Activated T-helper 1 cell treated with Interleukin-2 at 50 U/mL for 16 hours (primary cell): ENCODE data around the gene CDH23.

ENCODE experiments used
- DNase-seq: peaks from one replicate; pipeline ENCODE4 v3.0.0-alpha.2; 2020; ENCODE audit warnings: low read depth

Gene CDH23

DNA sequence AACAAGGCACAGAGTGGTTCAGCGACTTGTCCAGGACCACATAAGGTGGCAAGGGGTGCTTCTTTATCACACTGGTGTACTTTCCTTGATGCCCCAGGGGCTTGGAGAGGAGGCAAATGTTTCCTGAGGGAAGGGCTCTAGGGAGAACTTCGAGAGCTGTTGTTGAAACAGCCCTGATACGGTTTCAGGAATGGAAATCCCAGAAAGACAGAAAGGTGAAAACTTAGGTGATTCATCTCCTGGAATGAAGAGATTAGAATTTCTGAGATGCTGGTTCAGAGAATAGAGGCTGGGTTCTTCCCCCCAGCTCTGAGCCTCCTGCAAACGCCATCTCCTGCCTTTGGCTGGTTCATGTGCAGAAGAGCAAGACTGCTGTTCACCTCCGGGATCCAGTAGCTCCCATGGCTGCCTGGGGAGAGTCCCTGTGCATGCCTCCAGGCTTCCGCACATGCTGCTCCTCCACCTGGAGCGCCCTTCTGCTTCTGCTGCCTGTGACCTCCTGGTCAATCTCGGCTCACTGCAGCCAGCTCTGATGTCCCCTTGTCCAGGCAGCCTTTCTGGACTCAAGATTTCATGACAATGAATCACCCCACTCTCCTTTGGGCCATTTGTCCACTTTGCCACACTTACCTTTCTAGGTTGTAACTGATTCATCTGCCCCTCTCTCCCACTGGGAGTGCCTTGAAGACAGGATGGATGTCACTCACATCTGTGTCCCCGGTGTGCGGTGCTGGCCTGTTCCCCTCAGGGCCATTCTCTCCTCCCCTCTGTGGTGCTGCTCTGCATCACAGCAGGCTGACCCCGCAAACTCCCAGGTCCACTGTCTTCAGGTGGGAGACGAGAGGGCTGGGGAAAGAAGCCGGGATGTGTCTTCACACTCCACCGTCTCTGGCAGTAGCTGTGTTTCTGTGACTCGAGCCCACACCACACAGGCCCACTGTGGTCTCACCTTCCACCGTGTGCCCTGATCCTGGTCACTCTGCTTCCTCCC, 3.6 kb upstream of the CDH23 start:
- DNase-seq: no peak

GRCh38 chr10:71393841-71394475, 2.8 kb upstream of the CDH23 start:
- no peak for DNase-seq

GRCh38 chr10:71394926-71395562, 1.7 kb upstream of the CDH23 start:
- no peak for DNase-seq

- no peak for DNase-seq
Observed at GRCh38 chr10:71395621-71396020, 1.1 kb upstream of the CDH23 start.

DNA sequence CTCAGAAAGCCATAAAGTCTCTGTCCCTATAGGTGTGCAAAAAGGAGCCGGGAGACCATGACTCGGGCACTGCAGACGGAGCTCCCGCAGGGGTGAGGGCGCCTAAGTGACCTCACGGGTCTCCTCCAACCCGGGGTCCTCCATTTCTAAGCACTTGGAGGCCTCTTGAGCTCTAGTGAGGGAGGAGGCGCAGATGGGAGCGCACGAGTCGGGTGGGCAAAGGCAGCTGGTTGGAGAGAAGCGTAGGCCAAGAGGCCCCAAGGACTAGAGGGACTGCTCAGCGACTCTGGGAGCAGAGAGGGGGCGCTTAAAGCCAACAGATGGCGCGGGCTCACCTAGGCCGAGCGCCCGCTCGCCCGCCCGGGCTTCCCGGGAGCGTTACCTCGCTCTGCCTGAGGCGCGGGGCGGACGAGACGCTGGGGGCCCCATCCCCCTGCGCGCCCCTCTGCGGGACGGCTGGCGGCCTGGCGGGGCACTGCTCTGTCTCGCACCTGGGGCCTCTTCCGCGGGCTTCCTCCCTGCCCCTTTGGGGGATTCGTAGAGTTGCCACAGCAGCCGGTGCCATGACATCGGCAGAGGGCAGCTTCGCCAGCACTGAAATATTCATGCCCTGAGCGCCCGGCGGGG, 523 bp upstream of the CDH23 start:
- no peak for DNase-seq

DNA sequence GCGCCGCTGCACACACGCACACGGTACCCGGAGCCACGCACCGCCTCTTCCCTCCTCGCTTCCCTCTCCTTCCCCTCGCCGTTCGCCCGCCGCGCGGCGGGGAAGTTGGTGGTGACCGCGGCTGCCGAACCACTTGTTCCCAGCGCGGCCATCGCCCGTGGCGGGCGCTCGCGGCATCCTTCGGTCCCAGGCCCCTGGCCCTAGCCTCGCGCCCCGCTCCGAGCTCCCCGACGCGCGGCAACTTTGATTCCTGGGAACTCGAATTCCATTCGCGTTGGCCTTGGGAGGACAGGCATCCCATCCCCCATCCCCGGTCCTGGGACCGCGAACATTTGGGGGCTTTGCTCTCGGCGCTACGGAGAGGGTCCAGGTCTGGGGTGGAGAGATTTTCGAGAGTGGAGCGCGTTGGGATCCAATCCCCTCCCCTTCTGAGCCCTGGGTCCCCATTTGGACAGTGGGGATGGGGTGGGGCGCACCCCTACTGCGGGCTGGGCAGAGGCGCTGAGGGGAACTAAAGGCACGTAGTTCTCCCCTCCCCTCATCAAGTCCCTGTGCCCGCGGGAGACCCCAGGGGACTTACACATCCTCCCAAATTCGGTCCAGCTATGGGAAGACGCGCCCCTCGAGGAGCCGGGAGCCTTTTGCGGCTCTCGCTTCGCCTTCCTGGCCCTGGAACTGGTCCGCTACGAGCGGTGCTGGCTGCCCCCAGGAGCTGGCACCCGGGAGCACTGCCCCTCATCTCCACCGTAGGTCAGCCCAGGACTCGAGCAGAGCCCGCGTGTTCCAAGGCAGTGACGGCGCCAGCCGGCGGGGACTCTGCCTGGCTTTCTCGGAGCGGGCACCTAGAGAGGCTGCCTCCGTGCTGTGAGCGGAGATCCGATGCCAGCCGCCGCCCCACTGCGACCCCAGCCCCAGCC, 834 bp downstream of the CDH23 start:
- DNase-seq: no peak

DNA sequence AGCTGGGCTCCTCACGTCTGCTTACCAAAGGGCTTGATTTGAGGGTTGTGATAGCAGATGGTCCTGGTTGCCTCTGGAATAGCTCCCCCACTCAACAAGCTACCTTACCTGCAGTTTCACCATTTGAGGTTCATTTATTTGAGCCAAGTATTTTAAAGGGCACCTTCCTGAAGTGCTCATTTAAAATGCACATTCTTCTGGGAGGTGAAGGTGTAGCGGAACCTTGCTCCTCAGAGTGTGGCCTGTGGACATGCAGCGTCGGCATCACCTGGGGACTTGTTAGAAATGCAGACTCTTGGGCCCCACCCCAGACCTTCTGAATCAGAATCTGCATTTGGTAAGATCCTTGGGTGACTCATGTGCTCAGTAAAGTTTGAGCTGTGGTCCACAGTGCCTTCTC, 2.3 kb downstream of the CDH23 start:
- DNase-seq: no peak

DNA sequence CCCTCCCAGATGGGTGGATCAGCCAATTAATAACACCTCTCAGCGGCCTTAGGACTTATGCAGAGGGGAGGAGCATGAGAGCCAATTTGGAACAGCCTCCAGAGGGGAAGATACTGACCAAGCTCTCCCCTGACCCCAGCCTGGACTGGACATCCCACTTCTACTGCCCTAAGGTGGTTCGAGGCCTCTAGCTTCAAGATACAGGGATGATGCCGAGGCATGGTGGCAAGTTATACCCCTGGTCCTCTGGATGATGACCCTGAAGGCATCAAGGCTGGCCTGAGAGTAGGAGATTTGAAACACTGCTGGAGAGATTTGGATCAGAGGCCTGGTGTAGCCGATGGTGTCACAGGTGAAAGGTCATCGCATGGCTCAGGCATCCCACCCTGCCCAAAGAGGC, 3.2 kb downstream of the CDH23 start:
- DNase-seq: no peak

DNA sequence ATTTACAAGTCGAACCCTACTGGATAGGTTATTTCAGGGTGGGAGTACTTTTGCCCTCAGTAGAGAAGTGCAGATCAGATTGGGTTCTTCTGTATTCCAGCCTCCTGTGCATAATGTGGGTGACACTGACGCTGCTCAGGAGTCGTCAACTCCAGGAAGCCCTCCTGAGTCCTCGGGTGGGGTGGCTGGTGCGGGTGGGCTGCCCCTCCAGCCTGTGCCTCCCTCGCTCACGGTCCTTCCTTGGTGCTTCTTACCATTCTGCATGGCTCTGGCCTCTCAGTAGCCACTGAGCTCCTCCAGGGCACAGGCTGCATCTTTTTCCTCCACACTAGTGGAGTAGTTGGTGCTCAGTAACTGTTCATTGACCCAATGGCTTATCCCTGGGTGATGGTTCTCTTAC, 4.3 kb downstream of the CDH23 start:
- no peak for DNase-seq

DNA sequence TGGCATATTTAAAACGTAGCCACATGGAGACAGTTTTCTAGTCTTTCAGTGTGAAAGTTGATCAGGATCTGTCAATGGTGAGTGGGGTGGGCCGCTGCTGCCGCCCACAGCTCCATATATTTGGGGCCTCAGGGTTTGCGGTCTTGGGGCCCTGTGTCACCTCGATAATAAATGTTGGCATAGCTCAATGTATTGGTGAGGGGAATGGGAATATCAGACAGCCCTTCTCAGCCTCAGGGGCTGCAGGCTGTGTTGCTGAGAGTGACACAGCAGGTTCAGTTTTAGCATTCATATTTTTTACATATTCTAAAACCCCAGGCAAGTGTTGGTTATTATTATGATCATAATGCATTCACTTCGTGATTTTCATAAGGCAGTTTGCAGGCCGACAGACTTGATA, 5.3 kb downstream of the CDH23 start:
- no peak for DNase-seq

DNA sequence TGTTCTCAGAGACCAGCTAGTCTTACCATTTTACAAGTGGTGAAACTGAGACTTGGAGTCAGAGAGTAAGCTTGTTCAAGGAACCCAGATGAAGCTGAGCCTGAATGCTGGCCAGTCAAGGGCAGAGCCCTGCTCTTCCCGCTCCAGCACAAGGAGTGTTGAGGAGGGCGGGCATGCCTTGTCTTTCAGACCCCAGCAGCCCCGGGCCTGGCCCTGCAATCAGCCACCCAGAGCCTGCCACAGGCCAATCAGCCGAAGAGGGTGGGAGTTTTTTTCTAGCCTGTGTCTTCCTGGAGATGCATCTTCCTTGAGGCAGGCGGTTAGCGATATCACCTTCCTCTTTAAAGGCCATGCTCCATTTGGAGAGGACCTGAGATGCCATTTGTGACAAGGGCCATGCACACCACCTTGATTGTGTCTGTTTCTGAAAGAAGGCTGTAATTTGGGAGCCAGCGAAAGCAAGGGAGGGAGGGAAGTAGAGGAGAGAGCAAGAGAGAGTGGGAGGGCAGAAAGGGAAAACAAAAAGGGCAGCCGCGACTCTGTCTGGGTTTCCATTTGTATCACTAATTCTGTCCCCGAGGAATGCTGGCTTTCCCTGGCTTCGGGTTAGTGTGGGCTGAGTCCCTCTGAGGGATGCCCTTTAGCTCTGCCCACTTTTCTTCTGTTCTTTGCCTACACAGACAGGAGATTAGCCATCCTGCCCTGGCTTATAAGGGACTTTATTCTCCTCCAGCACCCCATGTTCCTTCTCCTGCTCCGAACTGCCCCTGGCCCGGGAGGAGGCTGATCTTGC, 8.0 kb downstream of the CDH23 start:
- DNase-seq: no peak

GRCh38 chr10:71406878-71407277, 10.2 kb downstream of the CDH23 start:
- DNase-seq: no peak

DNA sequence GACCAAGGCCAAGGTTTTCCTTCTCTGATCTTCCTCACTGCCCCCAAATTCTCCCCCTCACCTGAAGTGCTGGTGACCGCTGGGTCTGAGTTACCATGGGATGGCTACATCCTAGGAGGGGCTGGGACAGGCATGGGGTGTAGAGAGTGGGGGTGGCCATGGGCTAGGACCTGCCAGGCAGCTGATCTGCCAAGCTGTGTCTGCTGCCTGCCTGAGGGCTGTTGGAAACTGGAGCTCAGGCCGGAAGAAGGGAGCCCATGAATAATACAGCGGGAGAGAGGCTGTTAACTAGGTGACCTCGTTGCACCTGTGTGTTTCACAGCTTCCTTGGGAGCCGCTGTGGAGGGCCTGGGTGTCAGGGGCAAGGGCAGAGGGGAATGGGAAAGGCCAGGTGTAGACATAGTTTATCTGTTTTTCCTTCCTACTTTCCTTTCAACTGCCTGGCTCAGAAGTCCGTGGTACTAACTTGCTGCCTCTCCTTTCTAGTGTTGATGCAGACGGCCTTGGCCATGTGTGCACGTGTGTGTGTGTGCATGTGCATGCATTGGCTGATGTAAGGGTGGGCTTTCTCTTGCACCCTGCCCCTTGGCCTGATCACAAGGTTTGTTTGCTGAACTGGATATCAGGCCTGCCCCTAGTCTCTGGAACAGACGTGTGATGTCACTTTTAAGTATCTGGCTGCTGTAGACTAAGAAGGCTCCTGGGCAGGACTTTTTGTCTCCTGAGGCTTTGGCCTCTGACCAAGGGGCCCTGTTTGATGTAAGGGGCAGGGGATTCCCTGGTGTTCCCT, 11.9 kb downstream of the CDH23 start:
- DNase-seq: no peak

DNA sequence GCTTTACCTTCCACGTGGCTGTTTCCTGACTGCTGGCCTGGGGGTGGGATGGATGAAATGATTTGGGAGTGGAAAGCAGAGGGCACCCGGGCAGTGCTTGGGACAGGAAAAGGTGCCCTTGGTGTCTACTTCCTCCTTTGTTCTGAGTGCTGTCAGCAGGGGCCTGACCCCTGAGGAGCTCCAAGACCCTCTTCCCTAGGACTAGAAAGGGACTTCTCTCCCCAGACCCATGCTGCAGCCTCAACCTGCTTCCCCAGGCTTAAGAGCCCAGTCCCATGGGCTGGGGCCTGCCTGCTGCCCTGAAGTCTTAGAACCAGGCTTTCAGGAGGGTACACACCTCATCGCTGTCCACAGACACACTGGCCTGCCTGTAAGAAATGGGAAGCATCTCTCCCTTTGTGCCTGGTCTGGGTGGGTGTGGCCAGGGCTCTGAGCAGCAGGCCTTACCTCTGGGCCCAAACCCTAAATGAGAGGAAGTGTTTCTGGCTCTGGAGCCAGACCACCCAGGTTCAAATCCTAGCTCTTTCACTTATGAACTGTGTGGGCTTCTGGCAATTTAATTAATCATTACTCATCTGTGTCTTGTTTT, 12.9 kb downstream of the CDH23 start:
- no peak for DNase-seq

- no peak for DNase-seq
Observed at GRCh38 chr10:71413581-71413980, 16.9 kb downstream of the CDH23 start.

DNA sequence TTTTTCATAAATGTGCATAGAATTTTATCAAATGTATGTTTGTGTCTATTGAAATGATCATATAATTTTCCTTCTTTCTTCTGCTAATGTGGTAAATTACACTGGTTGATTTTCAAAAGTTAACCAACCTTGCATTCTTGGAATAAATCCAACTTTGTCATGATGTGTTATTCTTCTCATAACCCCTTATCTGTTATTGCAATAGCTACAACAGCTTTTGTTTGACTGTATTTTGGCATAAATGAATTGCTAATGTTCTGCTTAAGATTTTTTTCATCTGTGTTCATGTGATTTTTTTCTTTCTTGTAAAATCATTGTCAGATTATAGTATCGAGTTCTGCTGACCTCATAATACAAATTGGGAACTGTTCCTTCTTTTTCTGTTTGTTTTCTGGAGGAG, 17.6 kb downstream of the CDH23 start:
- no peak for DNase-seq

DNA sequence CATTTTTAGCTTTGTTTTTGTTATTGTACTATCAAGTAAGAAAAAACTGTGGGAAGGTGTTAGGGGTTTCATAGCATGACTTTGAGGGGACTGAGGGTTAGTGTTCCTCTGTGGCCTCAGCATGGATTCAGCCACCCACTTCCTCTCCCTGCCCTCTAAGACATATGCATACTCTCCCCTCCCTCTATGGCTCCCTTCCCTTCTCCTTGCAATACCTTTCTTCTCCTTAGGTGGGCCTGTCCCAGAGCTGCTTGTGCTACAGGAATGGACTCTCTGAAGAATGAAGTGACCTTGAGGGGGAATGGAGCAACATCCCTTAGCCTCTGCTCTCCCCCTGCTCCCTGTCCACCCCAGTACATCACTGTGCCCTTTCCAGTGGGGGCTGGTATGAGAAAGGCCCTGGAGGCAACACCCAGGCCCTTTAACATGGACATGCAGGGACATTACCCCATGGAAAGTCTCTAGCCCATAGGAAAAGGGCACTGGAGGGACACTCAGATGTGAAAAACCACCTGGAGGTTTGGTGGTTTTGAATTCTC, 22.4 kb downstream of the CDH23 start:
- DNase-seq: no peak

GRCh38 chr10:71419750-71420149, 23.0 kb downstream of the CDH23 start:
- no peak for DNase-seq

- DNase-seq: no peak
Observed at GRCh38 chr10:71421075-71421434, 24.3 kb downstream of the CDH23 start.
